Neuron (in vitro differentiated cells): Measurements from ENCODE around the gene EPHB1.

ENCODE experiments used
- H2AFZ ChIP-seq: one replicate; pipeline ENCODE4 v1.6.1; 2013; ENCODE audit warnings: low read depth, mild to moderate bottlenecking, inconsistent platforms, low read length, moderate library complexity
- H3K27me3 ChIP-seq: one replicate; pipeline ENCODE4 v1.6.1; 2013; ENCODE audit warnings: low read length; ENCODE audit not compliant: insufficient read depth
- H3K36me3 ChIP-seq: one replicate; pipeline ENCODE4 v1.6.1; 2013; ENCODE audit warnings: low read length; ENCODE audit not compliant: insufficient read depth
- H3K4me1 ChIP-seq: one replicate; pipeline ENCODE4 v1.6.1; 2013; ENCODE audit warnings: low read length; ENCODE audit not compliant: insufficient read depth
- H3K4me3 ChIP-seq: 2 replicates; pipeline ENCODE4 v1.5.1; 2013; ENCODE audit warnings: mild to moderate bottlenecking, low read length, moderate library complexity
- H3K9me3 ChIP-seq: one replicate; pipeline ENCODE4 v1.6.1; 2013; ENCODE audit warnings: low read length

EPHB1 gene

GRCh38 chr3:134824791-134825190 is 29.7 kb downstream of the EPHB1 start:
- H3K4me3 ChIP-seq, result no peak overlapping the region
- no peak overlapping the region for H2AFZ ChIP-seq
- no peaks in the 10 kb centered on the region for H3K27me3 ChIP-seq
- no peaks in the 10 kb centered on the region for H3K4me1 ChIP-seq
- no peaks in the 10 kb centered on the region for H3K36me3 ChIP-seq
- no peaks in the 10 kb centered on the region for H3K9me3 ChIP-seq

- Histone ChIP-seq H3K4me3 (no peak overlapping the region), H3K4me1 (no peaks in the 10 kb centered on the region), H3K9me3 (no peaks in the 10 kb centered on the region), H2AFZ (no peak overlapping the region), H3K27me3 (no peaks in the 10 kb centered on the region), H3K36me3 (no peaks in the 10 kb centered on the region)
Measured at GRCh38 chr3:134827213-134827612, 32.2 kb downstream of the EPHB1 start.

GRCh38 chr3:134829721-134830120 is 34.7 kb downstream of the EPHB1 start:
- no peak overlapping the region for H2AFZ ChIP-seq
- H3K27me3 ChIP-seq, result no peaks in the 10 kb centered on the region
- H3K4me3 ChIP-seq, result no peak overlapping the region
- no peaks in the 10 kb centered on the region for H3K36me3 ChIP-seq
- no peaks in the 10 kb centered on the region for H3K4me1 ChIP-seq
- no peaks in the 10 kb centered on the region for H3K9me3 ChIP-seq

- Histone ChIP-seq H2AFZ (no peak overlapping the region), H3K4me1 (no peaks in the 10 kb centered on the region), H3K9me3 (no peaks in the 10 kb centered on the region), H3K4me3 (no peak overlapping the region), H3K36me3 (no peaks in the 10 kb centered on the region), H3K27me3 (no peaks in the 10 kb centered on the region)
Measured at GRCh38 chr3:134832585-134832984, 37.5 kb downstream of the EPHB1 start.

GRCh38 chr3:134833453-134834163 is 38.5 kb downstream of the EPHB1 start:
- no peaks in the 10 kb centered on the region for H3K4me1 ChIP-seq
- H3K9me3 ChIP-seq, result no peaks in the 10 kb centered on the region
- H2AFZ ChIP-seq, result no peak overlapping the region
- H3K4me3 ChIP-seq, result no peak overlapping the region
- no peaks in the 10 kb centered on the region for H3K36me3 ChIP-seq
- no peaks in the 10 kb centered on the region for H3K27me3 ChIP-seq

GRCh38 chr3:134836921-134837320 is 41.9 kb downstream of the EPHB1 start:
- Histone ChIP-seq H3K4me3 (no peak overlapping the region), H3K9me3 (no peaks in the 10 kb centered on the region), H3K4me1 (no peaks in the 10 kb centered on the region), H3K27me3 (no peaks in the 10 kb centered on the region), H3K36me3 (no peaks in the 10 kb centered on the region), H2AFZ (no peak overlapping the region)

- Histone ChIP-seq H3K36me3 (no peaks in the 10 kb centered on the region), H3K27me3 (no peaks in the 10 kb centered on the region), H3K4me1 (no peaks in the 10 kb centered on the region), H3K9me3 (no peaks in the 10 kb centered on the region), H3K4me3 (no peak overlapping the region), H2AFZ (no peak overlapping the region)
Measured at GRCh38 chr3:134838599-134838998, 43.5 kb downstream of the EPHB1 start.

- H3K9me3 ChIP-seq, result no peaks in the 10 kb centered on the region
- H3K4me3 ChIP-seq, result no peak overlapping the region
- H3K27me3 ChIP-seq, result no peaks in the 10 kb centered on the region
- no peak overlapping the region for H2AFZ ChIP-seq
- no peaks in the 10 kb centered on the region for H3K4me1 ChIP-seq
- H3K36me3 ChIP-seq, result no peaks in the 10 kb centered on the region
Measured at GRCh38 chr3:134839422-134839821, 44.4 kb downstream of the EPHB1 start.

GRCh38 chr3:134839990-134840389 is 44.9 kb downstream of the EPHB1 start:
- Histone ChIP-seq H3K4me3 (no peak overlapping the region), H3K9me3 (no peaks in the 10 kb centered on the region), H3K27me3 (no peaks in the 10 kb centered on the region), H3K4me1 (no peaks in the 10 kb centered on the region), H3K36me3 (no peaks in the 10 kb centered on the region), H2AFZ (no peak overlapping the region)

GRCh38 chr3:134840459-134840858 is 45.4 kb downstream of the EPHB1 start:
- Histone ChIP-seq H3K4me1 (no peaks in the 10 kb centered on the region), H3K27me3 (no peaks in the 10 kb centered on the region), H3K36me3 (no peaks in the 10 kb centered on the region), H2AFZ (no peak overlapping the region), H3K9me3 (no peaks in the 10 kb centered on the region), H3K4me3 (no peak overlapping the region)

- no peak overlapping the region for H3K4me3 ChIP-seq
- H2AFZ ChIP-seq, result no peak overlapping the region
- no peaks in the 10 kb centered on the region for H3K36me3 ChIP-seq
- no peaks in the 10 kb centered on the region for H3K27me3 ChIP-seq
- no peaks in the 10 kb centered on the region for H3K9me3 ChIP-seq
- no peaks in the 10 kb centered on the region for H3K4me1 ChIP-seq
Measured at GRCh38 chr3:134846084-134846483, 51.0 kb downstream of the EPHB1 start.

GRCh38 chr3:134846911-134847317 is 51.9 kb downstream of the EPHB1 start:
- Histone ChIP-seq H3K4me3 (no peak overlapping the region), H3K27me3 (no peaks in the 10 kb centered on the region), H2AFZ (no peak overlapping the region), H3K4me1 (no peaks in the 10 kb centered on the region), H3K9me3 (no peaks in the 10 kb centered on the region), H3K36me3 (no peaks in the 10 kb centered on the region)

- H3K4me3 ChIP-seq, result no peak overlapping the region
- H3K4me1 ChIP-seq, result no peaks in the 10 kb centered on the region
- no peaks in the 10 kb centered on the region for H3K9me3 ChIP-seq
- no peak overlapping the region for H2AFZ ChIP-seq
- H3K27me3 ChIP-seq, result no peaks in the 10 kb centered on the region
- H3K36me3 ChIP-seq, result no peaks in the 10 kb centered on the region
Measured at GRCh38 chr3:134847349-134847748, 52.3 kb downstream of the EPHB1 start.

- H3K9me3 ChIP-seq, result no peaks in the 10 kb centered on the region
- no peaks in the 10 kb centered on the region for H3K4me1 ChIP-seq
- no peak overlapping the region for H3K4me3 ChIP-seq
- no peak overlapping the region for H2AFZ ChIP-seq
- H3K36me3 ChIP-seq, result no peaks in the 10 kb centered on the region
- H3K27me3 ChIP-seq, result no peaks in the 10 kb centered on the region
Measured at GRCh38 chr3:134849561-134849960, 54.5 kb downstream of the EPHB1 start.
